ENCODE results near the gene EHF. TPM values are rescaled to one million over a fixed set of nuclear protein-coding genes. Genes with fewer than 3 reads are reported as not detected.

The EHF gene
- under 1 TPM in 2 of 4 donors, not detected in 2; 0.09 to 0.85 TPM for total RNA-seq

GRCh38 chr11:34620820-34621792, at the start of gene EHF:
Gene EHF (plus strand): TSS chr11:34621093. CDS start chr11:34642631, 21,538 bp downstream.
- no peak within 1 kb of the TSS for H3K27ac ChIP-seq
- DNase-seq (no peak), ATAC-seq (no peak)
- no peaks in the 10 kb centered on the region for H3K27me3 ChIP-seq
- H3K36me3 ChIP-seq = no peaks in the 10 kb centered on the region
- in situ Hi-C loops (cut with MboI; ENCODE audit: low sequenced_read_pairs in 4 of 4) = no loop called here
- no peaks in the 10 kb centered on the region for H3K9me3 ChIP-seq
- intact Hi-C loops (cut with DNase I; ENCODE audit: low total_unique reads) = no loop called here
- H3K4me1 ChIP-seq = no peaks in the 10 kb centered on the region
- H3K4me3 ChIP-seq = no peak within 1 kb of the TSS
- no peak for TF ChIP-seq CTCF (IDR thresholded peaks at IDR 0.05 in 4 of 5, conservative IDR thresholded peaks at IDR 0.05 in 1 of 5)
- TF ChIP-seq POLR2A (IDR thresholded peaks at IDR 0.05) = no peak

- no peak for TF ChIP-seq POLR2A (IDR thresholded peaks at IDR 0.05)
- no peak for TF ChIP-seq CTCF (IDR thresholded peaks at IDR 0.05 in 4 of 5, conservative IDR thresholded peaks at IDR 0.05 in 1 of 5)
- Histone ChIP-seq H3K4me3 (no peak overlapping the region), H3K27ac (no peak overlapping the region), H3K27me3 (peaks cover 0 to 25% (median 5%) of the 10 kb centered on the region in 3 donors), H3K36me3 (no peaks in the 10 kb centered on the region), H3K4me1 (no peaks in the 10 kb centered on the region), H3K9me3 (no peaks in the 10 kb centered on the region)
- no peak for ATAC-seq
- in situ Hi-C loops (cut with MboI; ENCODE audit: low sequenced_read_pairs in 4 of 4) = no loop called here
- no peak for DNase-seq
- intact Hi-C loops (cut with DNase I; ENCODE audit: low total_unique reads) = no loop called here
Measured at GRCh38 chr11:34573537-34573936, 47.4 kb upstream of the EHF start.

GRCh38 chr11:34575261-34575660, 45.6 kb upstream of the EHF start:
- H3K27ac ChIP-seq = no peak overlapping the region
- no peak overlapping the region for H3K4me3 ChIP-seq
- H3K4me1 ChIP-seq = no peaks in the 10 kb centered on the region
- no peaks in the 10 kb centered on the region for H3K9me3 ChIP-seq
- intact Hi-C loops (cut with DNase I; ENCODE audit: low total_unique reads) = no loop called here
- DNase-seq (no peak), ATAC-seq (no peak)
- H3K36me3 ChIP-seq = no peaks in the 10 kb centered on the region
- peaks cover 0 to 25% (median 5%) of the 10 kb centered on the region in 3 donors for H3K27me3 ChIP-seq
- TF ChIP-seq POLR2A (IDR thresholded peaks at IDR 0.05) = no peak
- no peak for TF ChIP-seq CTCF (IDR thresholded peaks at IDR 0.05 in 4 of 5, conservative IDR thresholded peaks at IDR 0.05 in 1 of 5)
- in situ Hi-C loops (cut with MboI; ENCODE audit: low sequenced_read_pairs in 4 of 4) = loop anchor here in 3 of 4 donors (25.0 kb wide), 3 partner anchors 662 to 837 kb away; partner anchors contain the start of gene SLC1A2 (in 2 of the 3)

GRCh38 chr11:34575671-34576070, 45.2 kb upstream of the EHF start:
- Histone ChIP-seq H3K36me3 (no peaks in the 10 kb centered on the region), H3K9me3 (no peaks in the 10 kb centered on the region), H3K27me3 (peaks cover 0 to 25% (median 5%) of the 10 kb centered on the region in 3 donors), H3K4me1 (no peaks in the 10 kb centered on the region), H3K27ac (no peak overlapping the region), H3K4me3 (no peak overlapping the region)
- DNase-seq = no peak
- in situ Hi-C loops (cut with MboI; ENCODE audit: low sequenced_read_pairs in 4 of 4) = loop anchor here in 3 of 4 donors (25.0 kb wide), 3 partner anchors 662 to 837 kb away; partner anchors contain the start of gene SLC1A2 (in 2 of the 3)
- TF ChIP-seq POLR2A (IDR thresholded peaks at IDR 0.05) = no peak
- TF ChIP-seq CTCF (IDR thresholded peaks at IDR 0.05 in 4 of 5, conservative IDR thresholded peaks at IDR 0.05 in 1 of 5) = no peak
- no peak for ATAC-seq
- intact Hi-C loops (cut with DNase I; ENCODE audit: low total_unique reads) = no loop called here
